Uterus (tissue), 4 donors: ENCODE measurements around the gene PAPSS2. TPM values are rescaled to one million over a fixed set of nuclear protein-coding genes. Genes with fewer than 3 reads are reported as not detected.
"Not testable (repeated sequence)": the region's sequence is repeated elsewhere in the genome, so short reads cannot be mapped to it uniquely, and the experiment has no call there.

Experiments
- DNase-seq, 2 donors: peaks; one replicate each; pipeline ENCODE4 v3.0.0-alpha.2; 2019 to 2020
- H3K27ac ChIP-seq, 2 donors: fragments of 200-600 bp; sonication (generic); 1 replicate in 1 of 2; 2 replicates in 1 of 2; pipeline ENCODE4 v1.5.1; 2016 to 2018
- H3K27me3 ChIP-seq, 2 donors: fragments of 200-600 bp; sonication (generic); one replicate each; pipeline ENCODE4 v1.5.1; 2018 to 2019; ENCODE audit warnings: control low read depth in 1 of 2
- H3K36me3 ChIP-seq, 2 donors: fragments of 200-600 bp; sonication (generic); one replicate each; pipeline ENCODE4 v1.5.1; 2019; ENCODE audit warnings: control low read depth in 1 of 2
- H3K4me1 ChIP-seq, 2 donors: fragments of 200-600 bp; sonication (generic); one replicate each; pipeline ENCODE4 v1.5.1; 2018 to 2019; ENCODE audit warnings: control low read depth in 1 of 2
- H3K4me3 ChIP-seq, 2 donors: fragments of 200-600 bp; sonication (generic); 1 replicate in 1 of 2; 2 replicates in 1 of 2; pipeline ENCODE4 v1.5.1; 2018 to 2019; ENCODE audit warnings: mild to moderate bottlenecking in 1 of 2
- H3K9me3 ChIP-seq, 2 donors: fragments of 200-600 bp; sonication (generic); one replicate each; pipeline ENCODE4 v1.5.1; 2019; ENCODE audit warnings: control low read depth in 1 of 2
- POLR2A ChIP-seq, 2 donors: fragments of 450-650 bp; IDR thresholded peaks; one replicate each; pipeline ENCODE4 v1.6.1; 2016; ENCODE audit warnings: antibody characterized with exemption in 2 of 2, mild to moderate bottlenecking in 1 of 2, moderate library complexity in 1 of 2
- intact Hi-C: fragments of 100-400 bp; cut with DNase I; formaldehyde crosslinking; loops from one replicate; pipeline ENCODE4 v1.15.1; 2023; ENCODE audit warnings: low total_unique reads
- total RNA-seq, 4 donors: library from RNA; depleted of rRNA in 3 of 4; stranded (reverse); fragments of >200 nt in 3 of 4; gene quantifications; one replicate each; pipeline versions ENCODE4 v1.1.0 to v1.2.4, GENCODE V29; 2014 to 2023
- TF ChIP-seq, protein P1 (sequence below), 4 experiments: fragments of 200-600 bp in 2 of 4; fragments of 450-650 bp in 2 of 4; sonication (generic) in 2 of 4; IDR thresholded peaks; one replicate each; pipeline ENCODE4 v1.5.1; 2016 to 2019; ENCODE audit warnings: antibody characterized with exemption in 4 of 4, mild to moderate bottlenecking in 2 of 4, moderate library complexity in 1 of 4
- donor health status: DM: yes; HTN: yes; CAD: no.

The PAPSS2 gene
- total RNA-seq = 10 to 100 TPM; 16.2 to 30.2 (median 22.9) TPM

DNA sequence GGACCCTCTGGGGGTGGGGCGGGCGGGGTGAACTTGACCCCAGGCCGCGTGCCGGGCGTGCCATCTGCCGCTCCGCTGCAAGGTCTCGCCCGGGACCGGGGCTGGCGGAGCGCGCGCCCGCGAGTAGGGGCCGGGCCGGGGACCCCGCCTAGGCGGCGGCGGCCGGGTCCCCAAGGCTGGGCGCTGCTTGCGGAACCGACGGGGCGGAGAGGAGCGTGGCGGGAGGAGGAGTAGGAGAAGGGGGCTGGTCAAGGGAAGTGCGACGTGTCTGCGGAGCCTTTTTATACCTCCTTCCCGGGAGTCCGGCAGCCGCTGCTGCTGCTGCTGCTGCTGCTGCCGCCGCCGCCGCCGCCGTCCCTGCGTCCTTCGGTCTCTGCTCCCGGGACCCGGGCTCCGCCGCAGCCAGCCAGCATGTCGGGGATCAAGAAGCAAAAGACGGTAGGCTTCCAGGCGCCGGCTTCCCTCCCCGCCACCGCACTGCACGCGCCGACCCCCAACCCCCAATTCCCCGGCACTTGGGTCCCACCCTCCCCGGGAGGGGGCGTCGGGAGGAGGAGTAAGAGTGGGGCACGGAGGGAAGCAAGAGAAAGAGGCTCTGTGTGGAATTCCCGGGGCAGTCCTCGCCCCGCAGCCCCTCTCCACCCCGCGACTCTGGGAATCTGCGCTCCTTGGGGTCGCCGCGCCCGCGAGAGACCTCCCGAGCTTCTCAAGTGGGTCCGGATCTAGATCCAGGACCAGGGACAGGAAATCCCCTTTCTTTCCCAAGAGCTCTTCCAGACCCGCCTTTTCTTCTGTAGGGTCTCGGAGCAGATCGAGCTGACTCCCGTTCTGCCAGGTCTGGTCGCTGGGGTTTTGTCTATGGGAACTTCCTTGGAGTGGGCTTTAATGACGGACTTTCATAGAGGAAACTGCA is at the start of gene PAPSS2:
PAPSS2 (plus strand) TSS at position 308 of the 913 bp plus-strand sequence; CDS start at position 412, 104 bp downstream.
- no peaks in the 10 kb centered on the region for H3K9me3 ChIP-seq
- no peaks in the 10 kb centered on the region for H3K36me3 ChIP-seq
- peak within 1 kb of the TSS; percentile 41 to 64 for H3K4me3 ChIP-seq
- intact Hi-C loops = no loop called here
- H3K4me1 ChIP-seq = no peaks in the 10 kb centered on the region
- DNase-seq = peak; percentile 43 to 59
- H3K27me3 ChIP-seq = no peaks in the 10 kb centered on the region
- peak within 1 kb of the TSS; percentile 60 to 72 for H3K27ac ChIP-seq
- TF ChIP-seq, protein P1, sequence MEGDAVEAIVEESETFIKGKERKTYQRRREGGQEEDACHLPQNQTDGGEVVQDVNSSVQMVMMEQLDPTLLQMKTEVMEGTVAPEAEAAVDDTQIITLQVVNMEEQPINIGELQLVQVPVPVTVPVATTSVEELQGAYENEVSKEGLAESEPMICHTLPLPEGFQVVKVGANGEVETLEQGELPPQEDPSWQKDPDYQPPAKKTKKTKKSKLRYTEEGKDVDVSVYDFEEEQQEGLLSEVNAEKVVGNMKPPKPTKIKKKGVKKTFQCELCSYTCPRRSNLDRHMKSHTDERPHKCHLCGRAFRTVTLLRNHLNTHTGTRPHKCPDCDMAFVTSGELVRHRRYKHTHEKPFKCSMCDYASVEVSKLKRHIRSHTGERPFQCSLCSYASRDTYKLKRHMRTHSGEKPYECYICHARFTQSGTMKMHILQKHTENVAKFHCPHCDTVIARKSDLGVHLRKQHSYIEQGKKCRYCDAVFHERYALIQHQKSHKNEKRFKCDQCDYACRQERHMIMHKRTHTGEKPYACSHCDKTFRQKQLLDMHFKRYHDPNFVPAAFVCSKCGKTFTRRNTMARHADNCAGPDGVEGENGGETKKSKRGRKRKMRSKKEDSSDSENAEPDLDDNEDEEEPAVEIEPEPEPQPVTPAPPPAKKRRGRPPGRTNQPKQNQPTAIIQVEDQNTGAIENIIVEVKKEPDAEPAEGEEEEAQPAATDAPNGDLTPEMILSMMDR (IDR thresholded peaks at IDR 0.05) = no peak
- peak in 1 of 2 donors; percentile 22 for TF ChIP-seq POLR2A (IDR thresholded peaks at IDR 0.05)

DNA sequence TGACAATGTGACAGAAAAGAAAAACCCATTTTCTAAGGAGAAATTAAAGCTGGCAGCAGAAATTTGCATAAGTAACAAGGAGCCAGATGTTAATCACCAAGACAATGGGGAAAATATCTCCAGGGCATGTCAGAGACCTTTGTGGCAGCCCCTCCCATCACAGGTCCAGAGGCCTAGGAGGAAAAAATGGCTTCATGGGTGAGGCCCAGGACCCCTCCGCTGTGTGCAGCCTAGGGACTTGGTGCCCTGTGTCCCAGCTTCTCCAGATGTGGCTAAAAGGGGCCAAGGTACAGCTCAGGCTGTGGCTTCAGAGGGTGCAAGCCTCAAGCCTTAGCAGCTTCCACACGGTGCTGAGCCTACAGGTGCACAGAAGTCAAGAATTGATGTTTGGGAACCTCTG is 48.3 kb upstream of the PAPSS2 start:
- intact Hi-C loops, H3K27me3 ChIP-seq, H3K4me1 ChIP-seq, H3K4me3 ChIP-seq, H3K36me3 ChIP-seq, DNase-seq, H3K27ac ChIP-seq, H3K9me3 ChIP-seq: not testable (repeated sequence)

DNA sequence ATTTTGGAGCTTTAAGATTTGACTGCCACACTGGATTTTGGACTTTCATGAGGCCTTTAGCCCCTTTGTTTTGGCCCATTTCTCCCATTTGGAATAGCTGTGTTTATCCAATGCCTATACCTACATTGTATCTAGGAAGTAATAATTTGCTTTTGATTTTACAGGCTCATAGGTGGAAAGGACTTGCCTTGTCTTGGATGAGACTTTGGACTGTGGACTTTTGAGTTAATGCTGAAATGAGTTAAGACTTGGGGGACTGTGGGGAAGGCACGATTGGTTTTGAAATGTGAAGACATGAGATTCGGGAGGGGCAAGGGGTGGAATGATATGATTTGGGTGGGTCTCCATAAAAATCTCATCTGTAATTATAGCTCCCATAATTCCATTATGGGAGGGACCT is 47.6 kb upstream of the PAPSS2 start:
- no peaks in the 10 kb centered on the region for H3K27me3 ChIP-seq
- H3K27ac ChIP-seq = no peak overlapping the region
- no peaks in the 10 kb centered on the region for H3K36me3 ChIP-seq
- intact Hi-C loops = no loop called here
- no peak for DNase-seq
- H3K9me3 ChIP-seq = no peaks in the 10 kb centered on the region
- TF ChIP-seq POLR2A (IDR thresholded peaks at IDR 0.05) = no peak
- TF ChIP-seq, protein P1 (IDR thresholded peaks at IDR 0.05) = no peak
- H3K4me3 ChIP-seq = no peak overlapping the region
- H3K4me1 ChIP-seq = no peaks in the 10 kb centered on the region

DNA sequence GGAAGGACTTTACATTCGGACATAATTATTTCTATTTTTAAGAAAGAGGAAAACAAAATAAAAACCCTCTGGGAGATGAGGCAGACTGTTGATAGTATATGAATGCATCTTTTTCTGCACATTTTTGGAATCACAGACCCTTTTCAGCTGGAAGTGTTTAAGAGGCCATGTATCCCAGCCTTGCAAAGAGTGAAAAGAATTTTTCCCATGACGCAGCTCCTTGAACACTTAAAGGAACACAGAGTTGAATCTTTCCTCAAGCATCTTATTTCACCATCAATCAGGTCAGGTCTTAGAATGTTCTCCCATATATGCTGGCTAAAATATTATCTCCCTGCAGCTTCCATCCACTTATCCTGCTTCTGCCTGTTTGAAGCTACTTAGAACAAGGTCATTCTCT is 45.9 kb upstream of the PAPSS2 start:
- H3K36me3 ChIP-seq = no peaks in the 10 kb centered on the region
- intact Hi-C loops = no loop called here
- no peaks in the 10 kb centered on the region for H3K9me3 ChIP-seq
- TF ChIP-seq POLR2A (IDR thresholded peaks at IDR 0.05) = no peak
- TF ChIP-seq, protein P1 (IDR thresholded peaks at IDR 0.05) = no peak
- DNase-seq = no peak
- H3K4me1 ChIP-seq = no peaks in the 10 kb centered on the region
- H3K27me3 ChIP-seq = no peaks in the 10 kb centered on the region
- no peak overlapping the region for H3K27ac ChIP-seq
- H3K4me3 ChIP-seq = no peak overlapping the region

DNA sequence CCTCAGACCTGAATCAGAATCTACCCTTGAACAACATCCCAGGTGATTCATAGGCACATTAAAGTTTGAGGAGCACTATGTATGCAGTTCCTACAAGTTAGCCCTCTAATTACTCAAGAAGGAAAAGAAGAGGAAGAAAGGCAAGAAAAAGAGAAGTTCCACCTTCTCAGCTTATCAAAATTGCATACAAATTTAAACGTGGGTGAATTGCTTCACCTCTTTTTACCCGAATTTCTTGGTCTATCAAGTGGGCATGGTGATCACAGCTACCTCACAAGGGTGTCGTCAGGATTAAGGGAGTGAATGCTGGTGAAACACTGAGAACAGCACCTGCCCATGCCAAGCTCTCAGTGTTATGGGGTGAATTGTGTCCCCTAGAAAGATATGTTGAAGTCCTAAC is 43.8 kb upstream of the PAPSS2 start:
- H3K4me3 ChIP-seq = no peak overlapping the region
- no peaks in the 10 kb centered on the region for H3K27me3 ChIP-seq
- TF ChIP-seq, protein P1 (IDR thresholded peaks at IDR 0.05) = no peak
- TF ChIP-seq POLR2A (IDR thresholded peaks at IDR 0.05) = no peak
- intact Hi-C loops = no loop called here
- no peaks in the 10 kb centered on the region for H3K4me1 ChIP-seq
- H3K9me3 ChIP-seq = no peaks in the 10 kb centered on the region
- DNase-seq = no peak
- no peaks in the 10 kb centered on the region for H3K36me3 ChIP-seq
- H3K27ac ChIP-seq = no peak overlapping the region
